ENCODE measurements around the gene MRPS35.

Gene MRPS35

DNA sequence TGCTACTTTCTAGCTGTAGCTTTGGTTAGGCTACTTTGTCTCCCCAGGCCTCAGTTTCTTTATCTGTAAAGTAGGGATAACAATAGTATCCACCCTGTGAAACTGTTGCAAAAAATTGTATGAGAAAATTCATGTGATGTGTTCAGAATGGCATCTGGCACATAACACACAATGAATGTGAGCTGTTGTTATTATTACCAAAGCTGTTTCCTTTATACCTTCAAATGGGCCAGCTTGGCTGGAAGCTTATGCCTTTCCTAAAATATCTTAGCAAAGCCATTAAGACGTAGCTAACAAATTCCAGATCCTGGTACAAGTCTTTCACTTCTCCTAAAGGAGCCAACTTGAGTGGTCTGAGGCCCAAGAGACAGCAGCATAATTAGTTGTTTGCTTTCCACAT lies 94.6 kb downstream of the MRPS35 start:
- in situ Hi-C loops (cut with MboI; ENCODE audit: low sequenced_read_pairs) = no loop called here
